ENCODE results near the gene BAHCC1. TPM values are rescaled to one million over a fixed set of nuclear protein-coding genes. Genes with fewer than 3 reads are reported as not detected.
"Not testable (repeated sequence)": the region's sequence is repeated elsewhere in the genome, so short reads cannot be mapped to it uniquely, and the experiment has no call there.

The BAHCC1 gene
- total RNA-seq, 2 donors from 2014 or later = 11.4 to 28.9 TPM

GRCh38 chr17:81424151-81425017 lies 29.1 kb downstream of the BAHCC1 start:
- DNase-seq (ENCODE audit: low spot score) = no peak
- Histone ChIP-seq H3K36me3 (no peaks in the 10 kb centered on the region), H3K27me3 (replicated peaks; ENCODE audit: insufficient read depth) (no peaks in the 10 kb centered on the region), H3K9me3 (no peaks in the 10 kb centered on the region), H3K4me3 (no peak overlapping the region), H3K4me1 (replicated peaks) (peaks cover 23% of the 10 kb centered on the region), H3K27ac (no peak overlapping the region)
- 99% methylated on average over 5 of the region's 5 CpGs for WGBS
- TF ChIP-seq CTCF (IDR thresholded peaks at IDR 0.05) = no peak
- TF ChIP-seq POLR2AphosphoS5 (IDR thresholded peaks at IDR 0.05) = no peak
- TF ChIP-seq POLR2A (IDR thresholded peaks at IDR 0.05) = no peak
- intact Hi-C loops (cut with DNase I) = no loop called here

- H3K4me3 ChIP-seq; H3K9me3 ChIP-seq; intact Hi-C loops (cut with DNase I); DNase-seq (ENCODE audit: low spot score); H3K27me3 ChIP-seq (replicated peaks; ENCODE audit: insufficient read depth); H3K27ac ChIP-seq; H3K36me3 ChIP-seq: not testable (repeated sequence)
- H3K4me1 ChIP-seq (replicated peaks) = peaks cover 26% of the 10 kb centered on the region
These were observed 29.8 kb downstream of the BAHCC1 start for GRCh38 chr17:81425041-81425440.

GRCh38 chr17:81425716-81426392 lies 30.6 kb downstream of the BAHCC1 start:
- intact Hi-C loops (cut with DNase I) = not testable (repeated sequence)
- WGBS = 89% methylated on average over 4 of the region's 4 CpGs
- peaks cover 23% of the 10 kb centered on the region for H3K4me1 ChIP-seq (replicated peaks)

GRCh38 chr17:81426393-81427172 lies 31.3 kb downstream of the BAHCC1 start:
- Histone ChIP-seq H3K27me3 (replicated peaks; ENCODE audit: insufficient read depth) (no peaks in the 10 kb centered on the region), H3K9me3 (no peaks in the 10 kb centered on the region), H3K4me1 (replicated peaks) (peaks cover 23% of the 10 kb centered on the region), H3K36me3 (no peaks in the 10 kb centered on the region), H3K4me3 (no peak overlapping the region), H3K27ac (no peak overlapping the region)
- intact Hi-C loops (cut with DNase I) = no loop called here
- WGBS = 81% methylated on average over 22 of the region's 22 CpGs
- TF ChIP-seq CTCF (IDR thresholded peaks at IDR 0.05) = no peak
- no peak for TF ChIP-seq POLR2AphosphoS5 (IDR thresholded peaks at IDR 0.05)
- TF ChIP-seq POLR2A (IDR thresholded peaks at IDR 0.05) = no peak
- no peak for DNase-seq (ENCODE audit: low spot score)

More at GRCh38 chr17:81425716-81426392, 30.6 kb downstream of the BAHCC1 start:
- not testable (repeated sequence) for DNase-seq (ENCODE audit: low spot score); H3K4me3 ChIP-seq; H3K9me3 ChIP-seq; H3K27ac ChIP-seq; H3K27me3 ChIP-seq (replicated peaks; ENCODE audit: insufficient read depth); H3K36me3 ChIP-seq

GRCh38 chr17:81427173-81428120 lies 32.2 kb downstream of the BAHCC1 start:
- Histone ChIP-seq H3K4me1 (replicated peaks) (peaks cover 23% of the 10 kb centered on the region), H3K4me3 (no peak overlapping the region), H3K27me3 (replicated peaks; ENCODE audit: insufficient read depth) (no peaks in the 10 kb centered on the region), H3K9me3 (no peaks in the 10 kb centered on the region), H3K36me3 (no peaks in the 10 kb centered on the region), H3K27ac (peak overlapping the region in 1 of 2 donors; percentile 4)
- intact Hi-C loops (cut with DNase I) = no loop called here
- WGBS = 45% methylated on average over 39 of the region's 41 CpGs
- peak; percentile 52 for DNase-seq (ENCODE audit: low spot score)
- TF ChIP-seq POLR2AphosphoS5 (IDR thresholded peaks at IDR 0.05) (peak; percentile 36), CTCF (IDR thresholded peaks at IDR 0.05) (no peak)

Measured in prostate gland (tissue), 2 donors.